IMR-90 (cell line): ENCODE data around the gene ZNF691.

Source experiments
- BHLHE40 ChIP-seq: fragments of 150-350 bp; IDR thresholded peaks from 2 replicates; pipeline ENCODE4 v1.6.1; 2016; ENCODE audit warnings: mild to moderate bottlenecking, low read depth, low read length
- CEBPB ChIP-seq: IDR thresholded peaks from 2 replicates; pipeline ENCODE4 v1.6.1; 2012; ENCODE audit warnings: low read depth, low read length, improper control_type of control experiment
- CTCF ChIP-seq: conservative IDR thresholded peaks from 2 replicates; pipeline ENCODE4 v1.5.1; 2012; ENCODE audit warnings: mild to moderate bottlenecking, low read depth, low read length, improper control_type of control experiment
- POLR2A ChIP-seq: IDR thresholded peaks from 2 replicates; pipeline ENCODE4 v1.6.1; 2012; ENCODE audit warnings: mild to moderate bottlenecking, low read depth, low read length
- RAD21 ChIP-seq: IDR thresholded peaks from 2 replicates; pipeline ENCODE4 v1.6.1; 2012; ENCODE audit warnings: low read length, improper control_type of control experiment
- SMC3 ChIP-seq: fragments of 150-350 bp; IDR thresholded peaks from 2 replicates; pipeline ENCODE4 v1.6.1; 2016; ENCODE audit warnings: low read depth, mild to moderate bottlenecking, antibody characterized with exemption, low read length, moderate library complexity
- USF2 ChIP-seq: fragments of 150-350 bp; IDR thresholded peaks from 2 replicates; pipeline ENCODE4 v1.6.1; 2017; ENCODE audit warnings: mild to moderate bottlenecking, antibody characterized with exemption, low read length, low read depth

- TF ChIP-seq CTCF (no peak), BHLHE40 (no peak), CEBPB (no peak), USF2 (no peak), POLR2A (no peak), RAD21 (no peak), SMC3 (no peak)
Observed at GRCh38 chr1:42886800-42887199, 40.4 kb downstream of the ZNF691 start.
